HCT116 (cell line): ENCODE results near the gene DOCK11. TPM values are rescaled to one million over a fixed set of nuclear protein-coding genes. Genes with fewer than 3 reads are reported as not detected.

Experiments used
- ATAC-seq: fragments of 200-7000 bp; cut with Tn5 transposase; 2 replicates; pipeline ENCODE4 v1.9.1; 2020; ENCODE audit warnings: mild to moderate bottlenecking, moderate library complexity
- BruUV-seq: library from RNA; stranded (reverse); fragments of 400-500 nt; replicated peaks from 2 replicates; lab custom pipeline; 2021; lab: Mats Ljungman, UMichigan
- CTCF ChIA-PET: fragments of 300-600 bp; sonication (Branson Sonifier 250); formaldehyde crosslinking; loops from one replicate; lab custom pipeline; 2021; ENCODE audit warnings: antibody characterized with exemption; lab: Charles Lee
- POLR2A ChIA-PET: fragments of 300-600, 350-600 bp; sonication (Branson Sonifier 250); formaldehyde crosslinking; loops from one replicate; lab custom pipeline; 2021; ENCODE audit warnings: antibody characterized with exemption; lab: Charles Lee
- RAD21 ChIA-PET, 2 experiments: fragments of 300-600 bp; sonication (Branson Sonifier 250); formaldehyde crosslinking; loops; one replicate each; lab custom pipeline; 2023; ENCODE audit warnings: low total read pairs in 2 of 2; ENCODE audit not compliant: uncharacterized antibody in 2 of 2, unreplicated experiment in 2 of 2, low non-redundant PET in 1 of 2; lab: Charles Lee
- DNase-seq: peaks from one replicate; pipeline ENCODE4 v3.0.0-alpha.2; 2010; ENCODE audit warnings: low read depth, low spot score
- H2AFZ ChIP-seq: fragments of 200-600 bp; shearing (Covaris generic), sonication (generic); 2 replicates; pipeline ENCODE4 v1.6.1; 2017; ENCODE audit warnings: low read depth, mixed run types, mixed read lengths, antibody characterized with exemption, low read length; ENCODE audit not compliant: poor library complexity, severe bottlenecking
- H3K27ac ChIP-seq: 2 replicates; pipeline ENCODE4 v1.5.1; 2012; ENCODE audit warnings: low read depth, low read length
- H3K27me3 ChIP-seq: fragments of 200-600 bp; sonication (generic); 2 replicates; pipeline ENCODE4 v1.6.1; 2016; ENCODE audit warnings: mixed run types, low read length, mixed read lengths; ENCODE audit not compliant: insufficient read depth
- H3K36me3 ChIP-seq, 2 experiments: fragments of 200-500 bp in 1 of 2; fragments of 200-600 bp in 1 of 2; sonication (Bioruptor generic) in 1 of 2; sonication (generic) in 1 of 2; 2 replicates each; pipeline versions ENCODE4 v1.5.1 to v1.6.1; 2014 to 2016; ENCODE audit warnings: low read length in 2 of 2, inconsistent platforms in 1 of 2, mixed read lengths in 1 of 2, mixed run types in 1 of 2; ENCODE audit not compliant: insufficient read depth in 2 of 2, control insufficient read depth in 1 of 2
- H3K4me1 ChIP-seq, 2 experiments: fragments of 200-600 bp in 1 of 2; sonication (generic) in 1 of 2; 2 replicates each; pipeline versions ENCODE4 v1.5.1 to v1.6.1; 2012 to 2017; ENCODE audit warnings: low read length in 2 of 2, inconsistent platforms in 1 of 2, mild to moderate bottlenecking in 1 of 2, mixed read lengths in 1 of 2, mixed run types in 1 of 2, moderate library complexity in 1 of 2; ENCODE audit not compliant: insufficient read depth in 2 of 2, control insufficient read depth in 1 of 2
- H3K4me2 ChIP-seq: fragments of 200-600 bp; sonication (generic); 2 replicates; pipeline ENCODE4 v1.6.1; 2017; ENCODE audit warnings: mixed run types, low read length, mixed read lengths
- H3K4me3 ChIP-seq, 2 experiments: fragments of 200-600 bp in 1 of 2; sonication (generic) in 1 of 2; replicated peaks in 1 of 2; 2 replicates each; pipeline ENCODE4 v1.5.1; 2011 to 2016; ENCODE audit warnings: low read length in 2 of 2, control low read depth in 1 of 2, low read depth in 1 of 2, mild to moderate bottlenecking in 1 of 2, mixed read lengths in 1 of 2, mixed run types in 1 of 2
- H3K79me2 ChIP-seq: fragments of 200-600 bp; sonication (generic); 2 replicates; pipeline ENCODE4 v1.6.1; 2017; ENCODE audit warnings: mild to moderate bottlenecking, mixed run types, low read length, moderate library complexity, mixed read lengths; ENCODE audit not compliant: insufficient read depth
- H3K9ac ChIP-seq: fragments of 200-600 bp; sonication (generic); 2 replicates; pipeline ENCODE4 v1.6.1; 2016; ENCODE audit warnings: low read length, mixed read lengths
- H3K9me2 ChIP-seq: fragments of 200-600 bp; sonication (generic), shearing (Covaris generic); 2 replicates; pipeline ENCODE4 v1.6.1; 2017; ENCODE audit warnings: mixed run types, mild to moderate bottlenecking, moderate library complexity; ENCODE audit not compliant: insufficient read depth
- H3K9me3 ChIP-seq, 2 experiments: fragments of 200-500 bp in 1 of 2; fragments of 200-600 bp in 1 of 2; sonication (Bioruptor generic) in 1 of 2; sonication (generic) in 1 of 2; 2 replicates each; pipeline ENCODE4 v1.6.1; 2014 to 2017; ENCODE audit warnings: low read length in 2 of 2, mixed read lengths in 2 of 2, inconsistent platforms in 1 of 2, low read depth in 1 of 2, mild to moderate bottlenecking in 1 of 2, mixed run types in 1 of 2, moderate library complexity in 1 of 2; ENCODE audit not compliant: control insufficient read depth in 1 of 2, insufficient read depth in 1 of 2
- H4K20me1 ChIP-seq: fragments of 200-600 bp; sonication (generic), shearing (Covaris generic); 2 replicates; pipeline ENCODE4 v1.6.1; 2017; ENCODE audit warnings: mixed run types, mild to moderate bottlenecking, moderate library complexity; ENCODE audit not compliant: insufficient read depth
- CBX3 ChIP-seq: IDR thresholded peaks from 2 replicates; pipeline ENCODE4 v1.6.1; 2012; ENCODE audit warnings: low read depth
- CEBPB ChIP-seq: IDR thresholded peaks from 2 replicates; pipeline ENCODE4 v1.6.1; 2012; ENCODE audit warnings: low read depth
- EGR1 ChIP-seq: IDR thresholded peaks from 2 replicates; pipeline ENCODE4 v1.6.1; 2012; ENCODE audit warnings: low read depth
- ELF1 ChIP-seq: IDR thresholded peaks from 2 replicates; pipeline ENCODE4 v1.6.1; 2012; ENCODE audit warnings: low read depth, borderline replicate concordance
- EZH2 ChIP-seq: fragments of 200-600 bp; sonication (generic); IDR thresholded peaks from 2 replicates; pipeline ENCODE4 v1.6.1; 2017; ENCODE audit warnings: antibody characterized with exemption, mixed run types
- EZH2phosphoT487 ChIP-seq: fragments of 200-600 bp; IDR thresholded peaks from 2 replicates; pipeline ENCODE4 v1.6.1; 2018; ENCODE audit warnings: antibody characterized with exemption, borderline replicate concordance
- FOSL1 ChIP-seq: IDR thresholded peaks from 2 replicates; pipeline ENCODE4 v1.6.1; 2012; ENCODE audit warnings: low read depth
- JUND ChIP-seq: IDR thresholded peaks from 2 replicates; pipeline ENCODE4 v1.6.1; 2012
- MAX ChIP-seq: IDR thresholded peaks from 2 replicates; pipeline ENCODE4 v1.6.1; 2012
- POLR2AphosphoS5 ChIP-seq: IDR thresholded peaks from 2 replicates; pipeline ENCODE4 v1.6.1; 2011; ENCODE audit warnings: mild to moderate bottlenecking, low read depth, low read length, moderate library complexity
- RAD21 ChIP-seq: IDR thresholded peaks from 2 replicates; pipeline ENCODE4 v1.6.1; 2012; ENCODE audit warnings: low read depth, mild to moderate bottlenecking
- SIN3A ChIP-seq: IDR thresholded peaks from 2 replicates; pipeline ENCODE4 v1.6.1; 2012; ENCODE audit warnings: low read depth
- SP1 ChIP-seq: IDR thresholded peaks from 2 replicates; pipeline ENCODE4 v1.6.1; 2012; ENCODE audit warnings: low read depth
- SRF ChIP-seq: IDR thresholded peaks from 2 replicates; pipeline ENCODE4 v1.6.1; 2012; ENCODE audit warnings: low read depth
- YY1 ChIP-seq: IDR thresholded peaks from 2 replicates; pipeline ENCODE4 v1.6.1; 2011; ENCODE audit warnings: low read length, low read depth, moderate library complexity, mild to moderate bottlenecking; ENCODE audit not compliant: insufficient replicate concordance; ENCODE audit errors: extremely low read depth
- intact Hi-C: fragments of 100-400 bp; cut with micrococcal nuclease; formaldehyde crosslinking; loops from 2 replicates; pipeline ENCODE4 v1.10.0; 2022
- total RNA-seq: library from RNA; stranded (reverse); gene quantifications from one replicate; pipeline ENCODE4 v1.2.1, GENCODE V29; 2021; ENCODE audit not compliant: unreplicated experiment
- TF ChIP-seq, protein P1 (sequence below): IDR thresholded peaks from 2 replicates; pipeline ENCODE4 v1.6.1; 2011; ENCODE audit warnings: mild to moderate bottlenecking, low read length, moderate library complexity; ENCODE audit not compliant: insufficient replicate concordance; ENCODE audit errors: extremely low read depth

The DOCK11 gene
- total RNA-seq, 1 experiment from 2014 or later, result 0.59 TPM

DNA sequence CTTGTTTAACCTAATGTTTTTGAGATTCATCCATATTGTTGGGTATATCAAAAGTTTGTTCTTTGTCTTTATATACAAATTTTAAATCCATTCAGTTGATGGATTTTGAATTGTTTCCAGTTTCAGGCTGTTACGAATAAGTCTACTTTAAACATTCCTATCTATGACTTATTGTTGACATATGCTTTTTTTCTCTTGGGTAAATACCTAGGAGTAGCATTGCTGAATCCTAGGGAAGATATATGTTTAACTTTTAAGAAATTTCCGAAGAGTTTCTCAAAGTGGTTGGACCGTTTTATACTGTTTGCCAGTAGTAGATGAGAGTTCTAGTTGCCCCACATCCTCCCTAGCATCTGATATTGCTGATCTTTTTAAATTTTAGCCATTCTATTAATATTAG, 170.9 kb downstream of the DOCK11 start:
- Histone ChIP-seq H3K9me3 (no peaks in the 10 kb centered on the region), H3K4me3 (no peak overlapping the region), H4K20me1 (no peaks in the 10 kb centered on the region), H3K9ac (no peak overlapping the region), H2AFZ (no peak overlapping the region), H3K4me2 (no peak overlapping the region), H3K27ac (no peak overlapping the region), H3K36me3 (no peaks in the 10 kb centered on the region), H3K9me2 (no peaks in the 10 kb centered on the region), H3K4me1 (no peaks in the 10 kb centered on the region), H3K79me2 (no peaks in the 10 kb centered on the region), H3K27me3 (no peaks in the 10 kb centered on the region)
- intact Hi-C loops, result no loop called here
- ChIA-PET POLR2A (no interaction called here), RAD21 (no interaction called here), CTCF (no interaction called here)
- no TSS peak for BruUV-seq
- ATAC-seq (no peak), DNase-seq (no peak)
- TF ChIP-seq SRF (no peak), CBX3 (no peak), FOSL1 (no peak), POLR2AphosphoS5 (no peak), MAX (no peak), ELF1 (no peak), RAD21 (no peak), JUND (no peak), EZH2phosphoT487 (no peak), SIN3A (no peak), YY1 (no peak), EGR1 (no peak), EZH2 (no peak), CEBPB (no peak), SP1 (no peak)
- TF ChIP-seq, protein P1, sequence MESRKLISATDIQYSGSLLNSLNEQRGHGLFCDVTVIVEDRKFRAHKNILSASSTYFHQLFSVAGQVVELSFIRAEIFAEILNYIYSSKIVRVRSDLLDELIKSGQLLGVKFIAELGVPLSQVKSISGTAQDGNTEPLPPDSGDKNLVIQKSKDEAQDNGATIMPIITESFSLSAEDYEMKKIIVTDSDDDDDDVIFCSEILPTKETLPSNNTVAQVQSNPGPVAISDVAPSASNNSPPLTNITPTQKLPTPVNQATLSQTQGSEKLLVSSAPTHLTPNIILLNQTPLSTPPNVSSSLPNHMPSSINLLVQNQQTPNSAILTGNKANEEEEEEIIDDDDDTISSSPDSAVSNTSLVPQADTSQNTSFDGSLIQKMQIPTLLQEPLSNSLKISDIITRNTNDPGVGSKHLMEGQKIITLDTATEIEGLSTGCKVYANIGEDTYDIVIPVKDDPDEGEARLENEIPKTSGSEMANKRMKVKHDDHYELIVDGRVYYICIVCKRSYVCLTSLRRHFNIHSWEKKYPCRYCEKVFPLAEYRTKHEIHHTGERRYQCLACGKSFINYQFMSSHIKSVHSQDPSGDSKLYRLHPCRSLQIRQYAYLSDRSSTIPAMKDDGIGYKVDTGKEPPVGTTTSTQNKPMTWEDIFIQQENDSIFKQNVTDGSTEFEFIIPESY, result no peak
- TF ChIP-seq, all 23 proteins: peak for 0
